ENCODE data around the gene CDAN1.

The CDAN1 gene

DNA sequence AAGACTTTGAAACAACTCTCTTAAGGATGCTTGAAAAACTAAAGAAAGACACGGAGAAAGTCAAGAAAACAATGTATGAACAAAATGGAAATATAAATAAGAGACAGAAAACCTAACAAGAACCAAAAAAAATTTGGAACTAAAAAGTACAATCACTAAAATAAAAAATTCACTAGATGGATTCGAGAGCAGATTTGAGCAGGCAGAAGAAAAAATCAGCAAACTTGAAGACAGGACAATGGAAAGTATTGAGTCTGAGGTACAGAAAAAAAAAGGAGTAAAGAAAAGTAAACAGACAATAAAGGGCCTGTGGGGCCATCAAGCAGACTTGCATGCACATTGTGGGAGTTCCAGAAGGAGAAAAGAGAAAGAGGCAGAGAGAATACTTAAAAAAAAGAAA lies 13.4 kb upstream of the CDAN1 start:
- Histone ChIP-seq H3K36me3 (replicated peaks) (no peaks in the 10 kb centered on the region), H3K27me3 (replicated peaks) (no peaks in the 10 kb centered on the region), H3K27ac (no peak overlapping the region), H3K4me3 (ENCODE audit: low read depth, low read length) (no peak overlapping the region)
- TF ChIP-seq, protein P1, sequence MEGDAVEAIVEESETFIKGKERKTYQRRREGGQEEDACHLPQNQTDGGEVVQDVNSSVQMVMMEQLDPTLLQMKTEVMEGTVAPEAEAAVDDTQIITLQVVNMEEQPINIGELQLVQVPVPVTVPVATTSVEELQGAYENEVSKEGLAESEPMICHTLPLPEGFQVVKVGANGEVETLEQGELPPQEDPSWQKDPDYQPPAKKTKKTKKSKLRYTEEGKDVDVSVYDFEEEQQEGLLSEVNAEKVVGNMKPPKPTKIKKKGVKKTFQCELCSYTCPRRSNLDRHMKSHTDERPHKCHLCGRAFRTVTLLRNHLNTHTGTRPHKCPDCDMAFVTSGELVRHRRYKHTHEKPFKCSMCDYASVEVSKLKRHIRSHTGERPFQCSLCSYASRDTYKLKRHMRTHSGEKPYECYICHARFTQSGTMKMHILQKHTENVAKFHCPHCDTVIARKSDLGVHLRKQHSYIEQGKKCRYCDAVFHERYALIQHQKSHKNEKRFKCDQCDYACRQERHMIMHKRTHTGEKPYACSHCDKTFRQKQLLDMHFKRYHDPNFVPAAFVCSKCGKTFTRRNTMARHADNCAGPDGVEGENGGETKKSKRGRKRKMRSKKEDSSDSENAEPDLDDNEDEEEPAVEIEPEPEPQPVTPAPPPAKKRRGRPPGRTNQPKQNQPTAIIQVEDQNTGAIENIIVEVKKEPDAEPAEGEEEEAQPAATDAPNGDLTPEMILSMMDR (IDR thresholded peaks at IDR 0.05; ENCODE audit: low read depth, low read length, missing control alignments): no peak
- in situ Hi-C loops (cut with HindIII; ENCODE audit: low pct_ligation_motif_present, low sequenced_read_pairs): no loop called here
- DNase-seq: no peak

DNA sequence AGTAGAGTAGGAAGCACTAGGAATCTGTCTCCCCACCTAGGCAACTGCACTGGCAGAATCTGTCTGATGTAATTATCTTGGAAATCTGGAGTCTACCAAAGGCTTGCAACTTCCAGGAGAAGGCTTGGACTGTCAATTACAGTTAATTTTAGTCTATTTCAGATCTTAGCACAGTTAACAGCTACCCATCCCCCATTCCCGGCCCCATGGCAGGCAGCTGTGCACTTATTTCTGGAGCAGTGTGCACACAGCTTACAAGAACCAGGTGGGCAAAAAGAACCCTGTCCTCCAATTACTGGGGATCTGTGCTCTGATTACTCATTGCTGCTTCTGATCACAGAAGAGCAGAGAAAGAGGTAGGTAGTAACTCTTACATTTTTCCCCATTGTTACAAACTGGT lies 12.3 kb upstream of the CDAN1 start:
- no peak for DNase-seq
- in situ Hi-C loops (cut with HindIII; ENCODE audit: low pct_ligation_motif_present, low sequenced_read_pairs): no loop called here
- Histone ChIP-seq H3K27ac (no peak overlapping the region), H3K27me3 (replicated peaks) (no peaks in the 10 kb centered on the region), H3K36me3 (replicated peaks) (no peaks in the 10 kb centered on the region), H3K4me3 (ENCODE audit: low read depth, low read length) (no peak overlapping the region)
- TF ChIP-seq, protein P1 (IDR thresholded peaks at IDR 0.05; ENCODE audit: low read depth, low read length, missing control alignments): no peak

DNA sequence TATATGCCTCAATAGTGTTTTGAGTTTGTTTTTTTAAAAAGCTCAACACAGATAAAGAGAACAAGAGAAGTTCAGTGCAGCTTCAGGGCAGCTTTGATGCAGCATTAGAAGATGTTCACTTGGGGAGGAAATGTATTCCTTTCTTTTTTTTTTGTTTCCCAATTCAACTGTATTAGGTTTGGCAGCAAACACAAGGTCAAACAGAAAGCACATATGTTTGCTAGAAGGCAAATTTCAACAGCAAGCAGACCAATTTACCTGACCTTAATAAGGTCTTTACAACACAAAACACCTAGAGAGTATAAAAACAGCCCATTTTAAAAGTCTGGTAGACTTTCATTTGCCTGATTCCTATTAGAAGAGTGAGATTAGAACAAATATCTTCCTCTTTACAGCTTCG lies 7.3 kb upstream of the CDAN1 start:
- Histone ChIP-seq H3K27ac (no peak overlapping the region), H3K4me3 (ENCODE audit: low read depth, low read length) (no peak overlapping the region), H3K27me3 (replicated peaks) (no peaks in the 10 kb centered on the region), H3K36me3 (replicated peaks) (no peaks in the 10 kb centered on the region)
- TF ChIP-seq, protein P1 (IDR thresholded peaks at IDR 0.05; ENCODE audit: low read depth, low read length, missing control alignments): no peak
- in situ Hi-C loops (cut with HindIII; ENCODE audit: low pct_ligation_motif_present, low sequenced_read_pairs): no loop called here
- no peak for DNase-seq

DNA sequence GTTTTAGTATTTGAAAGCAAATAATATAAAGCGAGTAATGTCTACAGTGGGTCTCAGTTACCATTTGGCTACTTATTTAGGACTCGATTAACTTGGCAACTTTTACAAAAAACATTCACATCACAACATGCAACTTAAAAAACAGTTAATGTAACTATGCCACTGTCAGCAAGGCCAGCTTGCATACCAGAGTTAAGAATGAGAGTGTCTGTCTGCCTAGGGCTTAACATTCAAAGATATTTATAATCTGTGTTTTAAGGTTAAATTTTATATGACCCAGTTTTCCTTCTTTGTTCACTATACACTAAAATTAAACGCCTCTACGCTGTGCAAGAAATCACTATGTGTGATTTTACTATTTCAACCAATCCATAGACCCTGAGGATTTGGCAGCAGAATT lies 5.2 kb upstream of the CDAN1 start:
- H3K4me3 ChIP-seq (ENCODE audit: low read depth, low read length): no peak overlapping the region
- H3K27me3 ChIP-seq (replicated peaks): no peaks in the 10 kb centered on the region
- no peaks in the 10 kb centered on the region for H3K36me3 ChIP-seq (replicated peaks)
- no peak overlapping the region for H3K27ac ChIP-seq
- TF ChIP-seq, protein P1 (IDR thresholded peaks at IDR 0.05; ENCODE audit: low read depth, low read length, missing control alignments): no peak
- no peak for DNase-seq
- in situ Hi-C loops (cut with HindIII; ENCODE audit: low pct_ligation_motif_present, low sequenced_read_pairs): no loop called here

DNA sequence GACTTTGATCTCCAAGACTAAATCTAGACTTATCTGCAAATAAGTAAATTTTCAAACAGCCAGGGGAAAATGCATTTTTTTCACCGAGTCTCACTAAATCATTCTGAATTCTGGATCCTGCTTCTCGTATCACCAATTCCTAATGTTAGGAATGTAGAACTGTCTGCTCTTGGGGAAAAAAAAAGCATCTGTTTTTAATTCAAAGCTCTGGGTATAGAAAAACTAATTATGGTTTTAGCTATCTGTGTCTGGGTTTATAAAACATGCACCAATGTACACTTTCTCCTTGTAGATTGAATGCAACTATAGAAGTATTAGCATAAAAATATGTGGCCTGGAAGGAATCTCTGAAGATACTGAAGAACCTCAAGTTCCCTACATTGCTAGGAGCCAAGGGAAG lies 4.8 kb upstream of the CDAN1 start:
- TF ChIP-seq, protein P1 (IDR thresholded peaks at IDR 0.05; ENCODE audit: low read depth, low read length, missing control alignments): no peak
- Histone ChIP-seq H3K27ac (no peak overlapping the region), H3K27me3 (replicated peaks) (no peaks in the 10 kb centered on the region), H3K36me3 (replicated peaks) (no peaks in the 10 kb centered on the region), H3K4me3 (ENCODE audit: low read depth, low read length) (no peak overlapping the region)
- in situ Hi-C loops (cut with HindIII; ENCODE audit: low pct_ligation_motif_present, low sequenced_read_pairs): no loop called here
- no peak for DNase-seq

DNA sequence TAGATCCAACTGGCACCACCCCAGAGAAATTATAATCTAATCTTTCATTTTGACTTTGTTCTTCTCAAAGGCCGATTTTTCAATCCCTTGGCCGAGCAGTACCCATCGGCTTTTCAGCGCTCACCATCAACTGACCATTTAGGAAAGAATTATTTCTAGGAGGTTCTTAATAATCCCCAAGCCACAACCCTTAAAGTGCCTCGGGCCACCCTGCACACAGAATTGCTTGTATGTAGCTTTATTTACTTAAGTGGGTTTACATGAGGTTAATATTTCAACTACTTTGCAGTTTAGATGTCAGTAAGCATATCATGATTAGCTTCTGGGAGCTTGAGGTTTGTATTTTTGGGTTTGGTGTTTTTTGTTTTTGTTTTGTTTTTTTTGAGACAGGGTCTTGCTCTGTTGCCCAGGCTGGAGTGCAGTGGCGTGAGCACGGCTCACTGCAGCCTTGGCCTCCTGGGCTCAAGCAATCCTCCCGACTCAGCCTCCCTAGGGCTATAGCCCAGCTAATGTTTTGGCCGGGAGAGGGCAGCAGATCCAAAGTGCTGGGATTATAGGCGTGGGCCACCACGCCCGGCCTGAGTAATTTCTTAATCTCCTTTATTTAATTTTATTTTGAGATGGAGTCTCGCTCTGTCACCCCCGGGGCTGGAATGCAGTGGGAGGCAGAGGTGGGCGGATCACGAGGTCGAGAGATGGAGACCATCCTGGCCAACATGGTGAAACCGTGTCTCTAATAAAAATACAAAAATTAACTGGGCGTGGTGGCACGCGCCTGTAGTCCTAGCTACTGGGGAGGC lies 801 bp upstream of the CDAN1 start:
- TF ChIP-seq, protein P1 (IDR thresholded peaks at IDR 0.05; ENCODE audit: low read depth, low read length, missing control alignments): no peak
- in situ Hi-C loops (cut with HindIII; ENCODE audit: low pct_ligation_motif_present, low sequenced_read_pairs): no loop called here

More for the DNA sequence above, 801 bp upstream of the CDAN1 start:
- Histone ChIP-seq H3K4me3 (ENCODE audit: low read depth, low read length) (peak overlapping the region; percentile 61), H3K36me3 (replicated peaks) (peaks cover 6% of the 10 kb centered on the region), H3K27me3 (replicated peaks) (no peaks in the 10 kb centered on the region), H3K27ac (peak overlapping the region; percentile 59)
- DNase-seq: no peak

Measured in brain microvascular endothelial cell (primary cell).